ENCODE measurements around the gene SLC6A9. TPM values are rescaled to one million over a fixed set of nuclear protein-coding genes. Genes with fewer than 3 reads are reported as not detected.
A peak's percentile ranks its signal among the peaks of the same experiment; 100 is the strongest.

SLC6A9 gene
- total and polyA plus RNA-seq, 2 donors (not counting 1 experiment from before 2014, with no cell fraction given), result 0.28 to 5.5 TPM

GRCh38 chr1:43947061-43947873 lies 84.0 kb downstream of the SLC6A9 start:
- Histone ChIP-seq H4K20me1 (ENCODE audit: control insufficient read depth, insufficient read depth, low read length, poor library complexity, severe bottlenecking) (peaks cover 5% of the 10 kb centered on the region), H3K27me3 (replicated peaks in 1 of 4; ENCODE audit: control extremely low read depth in 1 of 4, control insufficient read depth in 3 of 4, insufficient read depth in 4 of 4, low read length in 3 of 4) (no peaks in the 10 kb centered on the region), H3K27ac (ENCODE audit: low read length in 2 of 2) (peak overlapping the region; percentile 95), H3K4me2 (replicated peaks; ENCODE audit: low read depth, low read length, poor library complexity, severe bottlenecking) (peak overlapping the region; percentile 84), H3K79me2 (ENCODE audit: control insufficient read depth, insufficient read depth, low read length) (peaks cover 38% of the 10 kb centered on the region), H3K4me1 (ENCODE audit: control insufficient read depth in 2 of 2, insufficient read depth in 2 of 2, low read length in 2 of 2) (peaks cover 15 to 25% of the 10 kb centered on the region in 2 donors), H2AFZ (ENCODE audit: insufficient read depth, low read depth, low read length, poor library complexity, severe bottlenecking) (peak overlapping the region; percentile 92), H3K9ac (ENCODE audit: low read length) (peak overlapping the region; percentile 93), H3K36me3 (replicated peaks in 1 of 2; ENCODE audit: control extremely low read depth in 1 of 2, control insufficient read depth in 1 of 2, extremely low read depth in 1 of 2, insufficient read depth in 2 of 2, low read length in 1 of 2) (peaks cover 0 to 9% of the 10 kb centered on the region in 2 experiments), H3K4me3 (ENCODE audit: control extremely low read depth in 1 of 5, extremely low read depth in 1 of 5, insufficient read depth in 1 of 5, low read depth in 2 of 5, low read length in 4 of 5) (peak overlapping the region; percentile 64 to 90 (median 78)), H3K9me3 (ENCODE audit: control extremely low read depth in 1 of 3, control insufficient read depth in 2 of 3, insufficient read depth in 1 of 3, low read length in 2 of 3) (no peaks in the 10 kb centered on the region)
- CTCF ChIA-PET, result interaction anchor here (1.0 to 5.0 kb wide), 6 partner anchors 13 to 184 kb away, joined by 3 to 41 read pairs (median 6); partner anchors contain the start of genes ARTN, ATP6V0B and DPH2
- no peaks in the 10 kb centered on the region for H3K27me3 Mint-ChIP-seq
- peak overlapping the region; percentile 98 for H3K27ac Mint-ChIP-seq
- ATAC-seq (ENCODE audit: low read depth) (no peak), DNase-seq (no peak)
- intact Hi-C loops (cut with micrococcal nuclease), result loop anchor here (2.0 to 10.0 kb wide), 3 partner anchors 185 to 1182 kb away; partner anchors contain the start of genes C1orf50, KDM4A and P3H1
- no peak for TF ChIP-seq EZH2 (IDR thresholded peaks at IDR 0.05; ENCODE audit: borderline replicate concordance, insufficient read depth, low read depth, low read length, poor library complexity, severe bottlenecking)
- no peak for TF ChIP-seq CTCF (IDR thresholded peaks at IDR 0.05)
- peak overlapping the region; percentile 93 for H3K4me3 Mint-ChIP-seq
- POLR2A ChIA-PET, result interaction anchor here (0.8 to 1.6 kb wide), 3 partner anchors 23 to 297 kb away, joined by 3 to 5 read pairs (median 3); partner anchors contain the start of genes ATP6V0B, DPH2 and KDM4A
- 7% methylated on average over 24 of the region's 27 CpGs for WGBS (ENCODE audit: insufficient coverage)
- peaks cover 39% of the 10 kb centered on the region for H3K4me1 Mint-ChIP-seq
- no peaks in the 10 kb centered on the region for H3K9me3 Mint-ChIP-seq (ENCODE audit: insufficient read depth)

Other genes with a start within 250 kb of the SLC6A9 start
- gene ARTN, start 97.7 kb downstream of the SLC6A9 start, total RNA-seq, result 0.53 and 0.64 TPM in 2 replicates
- 0.13 and 0.29 TPM in 2 replicates for gene ARTN, start 97.7 kb downstream of the SLC6A9 start, polyA plus RNA-seq
- 17.1 and 19.7 TPM in 2 replicates for gene IPO13, start 84.5 kb downstream of the SLC6A9 start, total RNA-seq
- gene IPO13, start 84.5 kb downstream of the SLC6A9 start, polyA plus RNA-seq, result 18.7 and 22.4 TPM in 2 replicates
- 30.5 and 34.1 TPM in 2 replicates for gene DPH2, start 61.5 kb downstream of the SLC6A9 start, total RNA-seq
- gene DPH2, start 61.5 kb downstream of the SLC6A9 start, polyA plus RNA-seq, result 56.7 and 71.9 TPM in 2 replicates
- gene ATP6V0B, start 56.5 kb downstream of the SLC6A9 start, total RNA-seq, result 91.0 and 94.2 TPM in 2 replicates
- 198 and 317 TPM in 2 replicates for gene ATP6V0B, start 56.5 kb downstream of the SLC6A9 start, polyA plus RNA-seq
- gene B4GALT2, start 52.3 kb downstream of the SLC6A9 start, total RNA-seq, result 5.2 and 6.5 TPM in 2 replicates
- gene B4GALT2, start 52.3 kb downstream of the SLC6A9 start, polyA plus RNA-seq, result 3.5 and 4.6 TPM in 2 replicates
- gene CCDC24, start 39.9 kb downstream of the SLC6A9 start, total RNA-seq, result 18.0 and 18.4 TPM in 2 replicates
- 7.3 and 10.1 TPM in 2 replicates for gene CCDC24, start 39.9 kb downstream of the SLC6A9 start, polyA plus RNA-seq
- not detected in 2 replicates for gene KLF17, start 87.4 kb upstream of the SLC6A9 start, total RNA-seq
- gene KLF17, start 87.4 kb upstream of the SLC6A9 start, polyA plus RNA-seq, result not detected in 2 replicates
- not detected in 2 replicates for gene KLF18, start 110.2 kb upstream of the SLC6A9 start, total RNA-seq
- gene KLF18, start 110.2 kb upstream of the SLC6A9 start, polyA plus RNA-seq, result not detected in 2 replicates
- gene DMAP1, start 182.0 kb upstream of the SLC6A9 start, total RNA-seq, result 88.5 and 95.5 TPM in 2 replicates
- gene DMAP1, start 182.0 kb upstream of the SLC6A9 start, polyA plus RNA-seq, result 116 and 132 TPM in 2 replicates

All from B cell (primary cell).